HG02885 (cell line): Measurements from ENCODE around the gene TRABD2B.

Experiments used
- ATAC-seq: cut with Tn5 transposase; IDR thresholded peaks from one replicate; pipeline ENCODE4 v1.9.1; 2021; ENCODE audit warnings: mild to moderate bottlenecking; ENCODE audit not compliant: unreplicated experiment, poor library complexity

Gene TRABD2B

DNA sequence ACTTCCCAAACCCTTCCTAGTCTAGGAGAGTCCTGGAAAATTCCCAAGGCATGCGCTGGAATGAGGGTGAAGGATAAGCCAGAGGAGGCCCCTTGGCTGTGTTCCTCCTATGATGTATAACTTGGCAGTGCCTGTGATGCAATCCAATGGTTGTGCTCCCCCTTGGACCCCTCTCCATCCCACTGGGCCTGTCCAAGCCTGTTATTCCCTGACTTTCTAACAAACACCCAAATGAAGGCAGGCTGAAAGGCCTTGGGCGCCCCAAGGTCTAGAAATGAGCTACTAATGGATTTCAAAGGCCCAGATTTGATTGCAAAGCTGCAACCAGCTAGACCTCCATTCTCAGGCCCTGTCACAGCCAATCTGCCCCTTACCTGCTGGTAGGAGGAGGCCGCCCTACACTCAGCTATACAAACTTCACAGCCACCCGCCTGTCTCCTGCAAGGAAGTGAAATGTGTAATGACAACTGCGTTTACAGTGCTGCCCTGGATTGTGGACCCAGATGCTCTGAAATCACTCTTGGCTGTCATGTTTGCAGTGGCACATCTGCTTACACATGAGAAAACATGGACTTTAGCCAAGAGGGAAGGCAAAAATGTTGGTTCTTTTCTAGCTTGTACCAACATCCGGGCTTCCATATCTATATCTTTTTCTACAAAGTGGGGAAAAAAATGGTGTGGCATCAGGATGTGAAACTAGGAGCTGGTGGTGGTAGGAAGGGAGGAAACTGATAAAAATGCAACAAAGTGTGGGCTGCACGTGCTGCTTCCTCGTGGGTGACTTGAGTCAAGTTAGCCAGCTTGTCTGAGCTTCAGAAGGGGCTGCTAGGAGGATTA lies 130.4 kb downstream of the TRABD2B start:
- ATAC-seq = no peak

GRCh38 chr1:47865881-47866535 lies 131.2 kb downstream of the TRABD2B start:
- no peak for ATAC-seq

DNA sequence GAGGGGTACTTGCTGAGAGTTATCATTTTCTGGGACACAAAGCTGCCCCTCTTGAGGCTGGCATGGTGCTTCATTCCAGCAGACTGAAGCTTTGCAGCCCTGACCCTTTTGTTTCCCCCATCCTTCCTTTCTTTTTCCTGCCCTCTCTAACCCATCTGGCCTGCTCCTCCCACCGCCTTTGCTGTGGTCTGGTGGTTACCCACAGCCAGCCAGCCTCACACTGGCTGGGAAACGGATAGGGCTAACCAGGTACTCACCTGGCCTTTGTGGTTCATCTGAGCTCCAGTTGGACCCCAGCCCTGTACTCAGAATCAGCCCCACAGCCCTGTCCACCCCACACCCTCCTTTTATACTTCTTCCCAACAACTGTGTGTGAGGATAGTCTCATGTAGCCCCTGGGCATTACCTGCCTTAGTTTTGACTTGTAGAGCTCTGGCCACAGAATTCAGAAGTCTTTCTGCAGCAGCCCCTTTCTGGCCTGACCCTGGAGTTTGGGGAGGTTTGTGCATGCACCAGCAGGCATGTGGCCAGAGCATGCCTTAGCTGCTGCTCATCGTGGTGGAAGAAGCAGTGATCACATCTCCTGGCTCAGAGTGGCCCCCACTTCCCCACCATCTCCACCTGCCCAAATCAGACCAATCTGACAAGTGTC lies 138.0 kb downstream of the TRABD2B start:
- no peak for ATAC-seq

DNA sequence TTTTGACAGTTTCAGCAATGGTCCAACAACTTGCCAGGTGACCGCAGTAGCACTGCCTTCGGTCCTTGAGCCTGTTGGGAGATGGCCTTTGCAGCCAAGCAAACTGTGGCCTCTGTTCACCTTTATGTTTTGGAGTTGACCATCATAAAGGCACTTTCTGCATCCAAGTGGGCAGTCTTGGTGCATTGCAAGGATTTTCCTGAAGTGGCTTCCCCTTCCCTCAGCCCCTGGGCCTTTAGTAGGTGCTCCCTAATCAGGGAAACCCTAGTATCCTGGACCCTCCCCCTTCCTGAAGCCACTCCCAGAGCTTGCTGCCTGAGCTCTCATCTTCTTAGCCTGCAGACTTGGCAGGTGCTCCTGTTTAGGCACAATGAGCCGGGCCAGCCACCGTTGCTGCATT lies 140.2 kb downstream of the TRABD2B start:
- ATAC-seq = no peak

DNA sequence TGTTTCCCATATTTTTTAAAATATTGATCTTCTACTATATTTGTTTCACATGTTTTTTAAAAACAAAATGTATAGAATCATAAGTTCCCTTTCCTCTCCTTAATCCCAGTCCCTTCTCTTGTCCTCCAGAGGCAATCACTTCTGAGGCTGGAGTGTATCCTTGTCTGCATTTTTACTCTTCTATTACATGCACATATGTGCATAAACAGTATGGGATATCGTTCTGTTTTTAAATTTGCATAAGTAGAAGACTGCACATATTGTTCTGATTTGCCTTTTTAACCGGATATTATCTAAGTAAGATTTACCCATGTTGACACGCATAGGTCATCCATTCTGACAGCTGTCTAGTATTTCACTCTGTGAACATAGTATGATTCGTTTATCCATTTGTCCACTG lies 142.0 kb downstream of the TRABD2B start:
- ATAC-seq = no peak

DNA sequence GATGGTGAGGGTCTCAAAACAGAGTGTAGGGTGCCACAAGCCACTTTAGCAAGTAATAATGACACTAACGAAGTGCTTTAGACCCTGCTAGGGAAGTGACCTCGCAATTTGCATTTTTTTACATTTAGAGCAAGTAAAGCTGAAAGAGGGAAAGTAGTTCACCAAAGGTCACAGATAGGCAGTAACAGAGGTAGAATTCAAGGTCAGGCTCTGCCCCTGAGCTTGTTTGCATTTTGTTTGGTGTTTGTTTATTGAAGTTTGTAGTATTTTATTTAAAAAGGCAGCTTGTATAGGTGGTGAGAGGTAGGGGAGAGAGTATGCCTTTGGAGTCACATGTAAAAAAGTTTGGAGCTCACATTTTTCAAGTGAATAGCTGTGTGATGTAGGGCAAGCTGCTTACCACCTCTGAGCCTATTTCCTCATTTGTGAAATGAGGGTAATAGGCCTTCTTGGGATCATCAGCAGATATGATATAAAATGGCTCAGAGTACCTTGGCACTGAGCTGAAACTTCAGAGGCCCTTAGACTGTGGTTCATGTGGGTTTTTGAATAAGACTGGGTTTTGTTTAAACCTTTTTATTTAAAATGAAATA lies 142.5 kb downstream of the TRABD2B start:
- ATAC-seq = no peak

- ATAC-seq = no peak
Measured at GRCh38 chr1:47853852-47854251, 143.3 kb downstream of the TRABD2B start.

DNA sequence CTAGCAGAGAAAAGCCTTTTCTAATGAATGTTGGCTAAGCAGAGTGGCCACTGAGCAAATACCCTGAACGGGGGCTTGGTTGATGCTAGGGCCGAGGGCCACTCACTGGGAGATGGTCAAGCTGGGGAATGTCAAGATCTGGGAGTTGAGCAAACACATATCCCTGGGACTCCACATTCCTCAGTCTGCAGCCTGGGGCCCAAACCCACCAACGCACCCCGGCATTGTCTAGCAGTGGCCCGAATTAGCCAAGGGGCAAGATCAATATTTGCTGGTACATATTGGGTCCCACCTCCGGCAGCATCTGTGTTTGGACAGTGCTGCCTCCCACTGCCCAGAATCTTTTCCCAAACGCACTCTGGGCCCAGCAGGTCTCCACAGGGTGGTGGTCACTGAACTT lies 144.1 kb downstream of the TRABD2B start:
- no peak for ATAC-seq

DNA sequence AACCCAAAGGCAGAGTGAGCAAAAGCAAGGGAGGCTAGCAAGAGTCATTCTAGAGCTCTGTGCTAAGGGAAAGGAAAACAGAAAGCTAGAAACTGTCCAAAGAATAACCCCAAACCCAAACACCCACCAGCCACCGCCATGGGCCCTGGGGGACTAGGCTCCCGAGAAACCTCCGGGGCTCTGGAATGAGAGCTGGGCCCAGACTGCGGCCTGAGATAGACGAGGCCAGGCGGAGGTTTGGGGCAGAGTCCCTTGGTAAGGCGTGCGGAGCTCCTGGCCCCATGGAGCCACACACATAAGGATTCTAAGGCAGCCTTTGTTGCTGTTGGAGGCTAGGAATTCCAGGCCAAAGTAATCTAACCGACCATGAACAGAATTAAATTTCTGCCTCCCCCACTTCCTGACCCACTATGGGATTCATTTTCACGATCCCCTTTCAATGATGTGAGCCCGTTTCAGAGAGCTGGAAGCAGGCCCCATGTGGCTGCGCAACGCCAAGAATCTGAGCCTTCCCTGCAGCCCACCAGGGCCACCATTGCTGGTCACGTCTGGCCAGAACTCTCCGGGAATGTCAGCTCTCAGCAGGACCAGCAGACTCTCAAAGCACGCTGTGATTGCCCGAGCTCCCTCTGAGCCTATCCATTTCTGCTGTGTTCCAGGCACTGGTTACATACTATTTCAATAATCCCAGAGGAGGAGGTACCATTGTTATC lies 145.0 kb downstream of the TRABD2B start:
- no peak for ATAC-seq

DNA sequence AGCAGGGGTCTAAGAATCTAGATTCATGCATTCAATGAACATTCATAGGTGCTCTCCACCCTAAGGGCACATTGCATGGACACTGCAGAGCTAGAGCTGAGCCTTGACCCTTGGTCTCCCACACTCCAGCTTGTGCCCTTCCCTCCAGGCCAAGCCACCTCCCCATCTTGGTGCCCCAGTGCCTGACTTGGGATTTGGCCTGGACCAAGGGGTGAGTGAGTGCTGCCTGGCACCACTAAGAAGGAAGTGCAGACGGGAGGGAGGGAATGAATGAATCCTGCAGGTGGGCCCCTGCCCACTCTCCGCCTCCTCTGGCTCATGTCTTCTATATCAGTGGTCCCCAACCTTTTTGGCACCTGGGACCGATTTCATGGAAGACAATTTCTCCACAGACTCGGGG lies 146.7 kb downstream of the TRABD2B start:
- no peak for ATAC-seq

DNA sequence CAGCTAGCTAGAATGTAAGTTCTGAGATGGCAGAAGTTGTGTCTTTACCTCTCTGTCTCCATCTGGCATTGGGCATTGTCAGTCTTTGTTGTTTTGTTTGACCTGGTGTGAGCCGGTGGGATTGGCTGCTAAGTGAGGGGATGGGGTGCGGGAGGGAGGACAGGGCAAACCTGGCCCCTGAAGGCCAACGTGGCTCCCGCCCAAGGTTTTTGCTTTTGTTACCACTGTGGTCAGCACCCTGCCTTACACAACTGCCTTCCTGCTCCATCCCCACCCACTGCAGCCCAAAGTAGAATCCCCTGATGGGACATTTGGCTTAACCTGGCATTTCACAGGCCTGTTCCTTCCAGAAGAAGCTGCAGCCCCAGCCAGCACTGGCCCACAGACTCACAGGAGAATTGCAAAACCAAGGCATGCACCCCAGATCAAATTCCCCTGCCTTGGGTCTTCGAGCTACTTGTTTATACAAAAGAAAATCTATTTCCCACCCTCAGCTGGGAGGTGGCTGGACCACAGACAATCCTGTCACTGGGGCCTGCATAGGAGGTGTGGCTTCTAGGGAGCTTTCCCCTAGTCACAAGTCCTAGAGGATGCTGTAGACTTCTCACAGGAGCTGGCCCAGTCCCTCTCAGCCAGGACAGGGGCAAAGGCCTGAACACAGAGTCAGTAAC lies 147.5 kb downstream of the TRABD2B start:
- ATAC-seq = no peak

DNA sequence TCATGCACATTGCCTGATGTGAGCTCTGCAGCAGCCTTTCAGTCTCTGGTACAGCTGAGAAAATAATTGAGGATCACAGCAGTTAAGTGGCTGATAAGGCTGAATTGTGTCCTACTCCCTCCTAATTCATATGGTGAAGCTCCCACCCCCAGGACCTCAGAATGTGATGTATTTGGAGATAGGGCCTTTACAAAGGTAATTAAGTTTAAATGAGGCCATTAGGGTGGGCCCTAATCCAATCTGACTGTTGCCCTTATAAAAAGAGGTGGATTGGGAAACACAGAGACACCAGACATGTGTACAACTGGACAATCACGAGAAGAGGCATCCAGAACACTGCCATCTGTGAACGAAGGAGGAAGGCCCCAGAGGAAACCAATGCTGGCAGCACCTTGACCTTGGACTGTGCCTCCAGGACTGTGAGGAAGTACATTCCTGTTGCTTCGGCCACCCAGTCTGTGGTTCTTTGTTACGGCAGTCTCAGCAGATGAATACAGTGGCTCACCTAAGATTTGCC lies 148.1 kb downstream of the TRABD2B start:
- no peak for ATAC-seq

GRCh38 chr1:47847763-47848162 lies 149.4 kb downstream of the TRABD2B start:
- no peak for ATAC-seq

DNA sequence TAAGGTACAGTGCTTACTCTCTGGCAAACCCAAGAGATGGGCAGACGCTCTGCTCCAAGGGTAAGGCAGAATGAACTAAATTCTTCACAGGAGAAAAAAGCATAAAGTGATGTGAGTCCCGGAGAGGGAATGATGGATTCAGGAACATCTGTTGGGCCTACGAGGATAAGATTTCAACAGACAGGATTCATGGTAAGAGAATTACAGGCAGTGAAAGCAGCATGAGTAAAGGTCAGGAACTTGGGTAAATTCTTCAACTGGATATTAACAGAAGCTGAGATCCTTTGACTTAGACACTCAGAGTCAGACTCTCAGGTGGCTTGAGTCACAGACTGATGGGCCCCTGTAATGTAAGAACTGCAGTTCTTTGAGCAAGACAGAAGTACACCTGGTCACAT lies 152.6 kb downstream of the TRABD2B start:
- ATAC-seq = no peak

GRCh38 chr1:47843781-47844557 lies 153.2 kb downstream of the TRABD2B start:
- ATAC-seq = no peak

- no peak for ATAC-seq
Measured at GRCh38 chr1:47843059-47843458, 154.1 kb downstream of the TRABD2B start.

- no peak for ATAC-seq
Measured at GRCh38 chr1:47842228-47842919, 154.8 kb downstream of the TRABD2B start.

DNA sequence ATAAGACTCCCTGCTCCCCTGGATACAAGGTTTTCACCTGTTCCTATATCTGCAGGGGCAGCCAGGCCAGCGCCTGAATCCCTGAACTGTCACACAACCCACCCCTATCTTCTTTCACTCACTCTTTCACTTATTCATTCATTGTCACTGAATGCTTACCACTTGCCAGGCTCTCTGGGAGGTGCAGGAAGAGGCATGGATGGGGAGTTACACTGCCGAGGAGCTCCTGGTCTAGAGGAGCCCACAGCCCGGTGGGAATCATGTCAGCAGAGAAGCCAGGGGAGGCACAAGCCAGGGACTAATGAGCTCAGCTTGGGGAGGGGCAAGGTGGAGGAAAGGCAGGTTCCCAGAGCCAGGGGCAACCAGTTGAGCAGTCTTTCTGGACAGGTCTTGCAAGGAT lies 155.8 kb downstream of the TRABD2B start:
- no peak for ATAC-seq
